Measurements from ENCODE around the gene GSE1. TPM values are rescaled to one million over a fixed set of nuclear protein-coding genes. Genes with fewer than 3 reads are reported as not detected.

Gene GSE1
- total RNA-seq, 4 donors from 2014 or later, result 54.2 to 155 (median 71.9) TPM

DNA sequence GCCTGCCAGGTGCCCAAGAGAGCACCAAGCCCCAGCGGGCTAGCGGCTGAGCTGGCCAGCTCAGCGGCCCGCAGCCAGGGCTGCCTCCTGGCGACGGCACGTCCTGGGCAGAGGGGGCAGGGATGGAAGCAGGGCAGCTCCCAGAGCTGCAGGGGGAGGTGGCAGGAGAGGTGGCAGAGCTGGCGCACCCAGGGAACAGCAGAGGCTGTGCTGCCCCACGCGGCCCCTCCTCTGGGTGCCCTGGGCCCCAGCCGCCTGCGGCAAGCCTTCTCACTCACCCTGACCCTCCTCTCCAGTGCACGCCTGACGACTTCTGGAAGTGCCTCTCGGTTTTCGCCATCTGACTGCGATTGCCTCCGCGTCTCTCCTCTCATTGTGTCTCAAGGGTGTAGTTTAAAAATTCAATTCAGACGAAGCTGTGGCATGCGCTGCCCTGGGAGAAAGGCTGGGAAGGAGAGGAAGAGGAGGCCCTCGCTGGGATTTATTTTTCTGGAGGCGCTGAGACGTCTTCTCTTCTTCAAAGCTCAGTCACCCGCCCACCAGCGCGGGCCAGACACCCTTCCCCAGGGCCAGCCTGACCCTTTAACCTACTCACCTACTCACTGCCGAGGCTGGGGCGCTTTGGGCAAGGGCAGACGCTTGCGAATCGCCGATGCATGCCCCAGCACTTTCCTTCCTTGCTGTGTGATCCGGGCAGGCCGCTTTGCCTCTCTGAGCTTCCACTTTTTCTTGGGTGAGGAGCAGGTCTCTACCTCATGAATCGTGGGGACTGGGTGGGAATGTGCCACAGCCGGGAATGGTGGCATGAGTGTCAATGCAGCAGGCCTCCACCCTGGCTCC lies 24.9 kb downstream of the GSE1 start:
- Histone ChIP-seq H3K27me3 (no peaks in the 10 kb centered on the region), H3K4me3 (replicated peaks in 1 of 3) (no peak overlapping the region), H3K27ac (peak overlapping the region; percentile 32 to 73 (median 56)), H3K9me3 (no peaks in the 10 kb centered on the region), H3K36me3 (peaks cover 0 to 2% of the 10 kb centered on the region in 2 donors), H3K4me1 (peaks cover 25 to 44% of the 10 kb centered on the region in 2 donors)
- TF ChIP-seq POLR2A (IDR thresholded peaks at IDR 0.05), result peak in 1 of 2 donors; percentile 18
- TF ChIP-seq, protein P1, sequence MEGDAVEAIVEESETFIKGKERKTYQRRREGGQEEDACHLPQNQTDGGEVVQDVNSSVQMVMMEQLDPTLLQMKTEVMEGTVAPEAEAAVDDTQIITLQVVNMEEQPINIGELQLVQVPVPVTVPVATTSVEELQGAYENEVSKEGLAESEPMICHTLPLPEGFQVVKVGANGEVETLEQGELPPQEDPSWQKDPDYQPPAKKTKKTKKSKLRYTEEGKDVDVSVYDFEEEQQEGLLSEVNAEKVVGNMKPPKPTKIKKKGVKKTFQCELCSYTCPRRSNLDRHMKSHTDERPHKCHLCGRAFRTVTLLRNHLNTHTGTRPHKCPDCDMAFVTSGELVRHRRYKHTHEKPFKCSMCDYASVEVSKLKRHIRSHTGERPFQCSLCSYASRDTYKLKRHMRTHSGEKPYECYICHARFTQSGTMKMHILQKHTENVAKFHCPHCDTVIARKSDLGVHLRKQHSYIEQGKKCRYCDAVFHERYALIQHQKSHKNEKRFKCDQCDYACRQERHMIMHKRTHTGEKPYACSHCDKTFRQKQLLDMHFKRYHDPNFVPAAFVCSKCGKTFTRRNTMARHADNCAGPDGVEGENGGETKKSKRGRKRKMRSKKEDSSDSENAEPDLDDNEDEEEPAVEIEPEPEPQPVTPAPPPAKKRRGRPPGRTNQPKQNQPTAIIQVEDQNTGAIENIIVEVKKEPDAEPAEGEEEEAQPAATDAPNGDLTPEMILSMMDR (IDR thresholded peaks at IDR 0.05), result peak in 3 of 6 experiments; percentile 23 to 35 (median 27)
- intact Hi-C loops (cut with DNase I), result no loop called here
- WGBS, 2 donors, result 44 to 48% methylated on average over 31 to 32 of the region's 37 CpGs
- peak; percentile 93 to 94 for DNase-seq

DNA sequence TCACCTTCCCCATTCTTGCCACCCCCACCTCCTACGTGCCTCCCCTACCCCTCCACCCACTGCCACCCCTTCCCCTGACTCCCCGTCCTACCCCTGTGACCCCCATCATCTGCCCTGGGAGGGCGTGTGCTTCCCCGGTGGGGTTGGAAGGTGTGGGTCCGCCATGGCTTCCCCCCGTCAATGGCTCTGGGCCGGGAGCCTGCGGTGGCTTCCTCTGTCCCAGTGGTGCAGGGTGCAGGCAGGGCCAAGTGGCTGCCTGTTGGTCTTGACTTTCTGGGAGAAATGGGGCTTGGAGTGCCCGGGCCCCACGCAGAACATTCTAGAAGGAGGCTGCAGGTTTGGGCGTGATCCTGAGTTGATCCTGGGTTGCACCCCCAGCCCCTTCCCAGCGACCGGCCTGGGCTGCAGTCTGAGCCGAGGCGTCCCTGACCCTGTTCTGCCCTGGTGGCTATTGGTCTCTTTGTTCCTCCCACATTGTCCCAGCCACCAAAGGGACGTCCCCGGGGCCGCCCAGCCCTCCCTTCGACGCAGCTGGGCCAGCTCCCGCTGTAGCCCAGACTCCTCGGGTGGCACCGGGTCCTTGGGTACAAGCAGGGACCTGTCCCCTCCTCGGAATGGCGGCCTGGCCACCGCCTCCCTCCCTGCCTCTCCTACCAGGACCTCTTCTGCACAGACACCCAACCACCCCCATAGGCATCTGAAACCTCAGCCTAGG lies 25.7 kb downstream of the GSE1 start:
- intact Hi-C loops (cut with DNase I), result no loop called here
- peaks cover 25 to 51% of the 10 kb centered on the region in 2 donors for H3K4me1 ChIP-seq
- TF ChIP-seq, protein P1 (IDR thresholded peaks at IDR 0.05), result no peak
- no peak for TF ChIP-seq POLR2A (IDR thresholded peaks at IDR 0.05)
- DNase-seq, result no peak
- H3K9me3 ChIP-seq, result no peaks in the 10 kb centered on the region
- 85 to 100% methylated on average over 9 to 22 of the region's 26 CpGs for WGBS, 2 donors
- peak overlapping the region in 1 of 3 donors; percentile 73 for H3K27ac ChIP-seq
- peaks cover 0 to 2% of the 10 kb centered on the region in 2 donors for H3K36me3 ChIP-seq
- H3K27me3 ChIP-seq, result no peaks in the 10 kb centered on the region
- H3K4me3 ChIP-seq (replicated peaks in 1 of 3), result no peak overlapping the region

DNA sequence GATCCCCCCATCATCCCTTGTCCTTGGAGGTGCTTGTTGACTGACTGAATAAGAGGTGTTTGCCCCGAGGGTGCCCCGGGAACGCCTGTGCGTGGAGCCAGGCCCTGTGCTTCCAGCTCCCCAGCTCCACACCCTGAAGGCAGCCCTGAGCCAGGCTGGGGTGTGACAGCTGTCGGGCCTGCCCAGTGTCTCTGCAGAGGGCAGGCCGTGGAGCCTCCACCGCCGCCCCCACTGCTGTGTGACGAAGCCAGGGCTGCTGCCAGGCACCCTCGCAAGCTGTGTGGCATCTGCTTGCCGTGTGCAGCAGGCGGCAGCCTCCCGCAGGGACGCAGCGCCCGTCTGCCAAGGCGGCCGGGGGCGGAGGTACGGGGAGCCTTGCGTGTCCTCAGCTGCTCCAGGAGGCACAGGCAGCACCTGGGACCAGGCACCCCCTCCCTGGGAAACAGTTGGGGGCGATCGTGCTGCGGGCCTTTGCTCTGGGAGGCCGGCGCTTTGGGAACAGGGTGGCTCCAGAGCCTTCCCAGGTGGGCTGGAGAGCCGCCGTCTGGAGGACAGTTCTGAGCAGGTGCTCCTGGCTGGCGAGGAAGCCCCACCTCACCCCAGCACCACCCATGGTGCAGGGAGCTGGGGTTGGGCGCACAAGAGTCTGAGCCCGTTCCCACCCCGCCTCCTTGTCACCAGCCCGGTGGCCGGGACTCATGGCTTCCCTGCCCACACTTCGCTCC lies 26.6 kb downstream of the GSE1 start:
- TF ChIP-seq, protein P1 (IDR thresholded peaks at IDR 0.05), result no peak
- TF ChIP-seq POLR2A (IDR thresholded peaks at IDR 0.05), result no peak
- no peaks in the 10 kb centered on the region for H3K36me3 ChIP-seq
- no peak overlapping the region for H3K4me3 ChIP-seq (replicated peaks in 1 of 3)
- no peaks in the 10 kb centered on the region for H3K27me3 ChIP-seq
- peaks cover 25 to 52% of the 10 kb centered on the region in 2 donors for H3K4me1 ChIP-seq
- no peaks in the 10 kb centered on the region for H3K9me3 ChIP-seq
- H3K27ac ChIP-seq, result no peak overlapping the region
- intact Hi-C loops (cut with DNase I), result no loop called here
- DNase-seq, result no peak
- WGBS, 2 donors, result 88 to 95% methylated on average over 5 to 26 of the region's 35 CpGs

DNA sequence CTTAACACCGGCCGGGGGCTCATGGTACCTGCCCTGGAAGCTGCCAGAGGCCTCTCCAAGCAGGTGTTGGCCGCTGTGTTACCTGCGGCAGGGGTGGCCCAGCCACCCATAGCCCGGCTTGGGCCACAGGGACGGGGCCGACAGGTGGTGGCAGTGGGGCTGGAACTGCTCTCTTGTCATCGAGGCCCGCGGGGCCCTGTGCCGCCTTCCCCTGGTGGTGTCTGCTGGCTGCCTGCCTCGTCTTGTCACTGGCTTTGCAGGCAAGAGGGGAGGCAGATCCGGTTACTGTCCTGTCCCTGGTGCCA lies 27.1 kb downstream of the GSE1 start:
- TF ChIP-seq, protein P1 (IDR thresholded peaks at IDR 0.05), result no peak
- no peak for TF ChIP-seq POLR2A (IDR thresholded peaks at IDR 0.05)
- Histone ChIP-seq H3K9me3 (no peaks in the 10 kb centered on the region), H3K27ac (no peak overlapping the region), H3K4me1 (peaks cover 22 to 47% of the 10 kb centered on the region in 2 donors), H3K27me3 (no peaks in the 10 kb centered on the region), H3K36me3 (no peaks in the 10 kb centered on the region), H3K4me3 (replicated peaks in 1 of 3) (no peak overlapping the region)
- no peak for DNase-seq
- 89 to 93% methylated on average over 4 to 11 of the region's 13 CpGs for WGBS, 2 donors
- intact Hi-C loops (cut with DNase I), result no loop called here

Data from thyroid gland (tissue), 4 donors.